Measurements from ENCODE around the gene COL4A5.
"Not testable (repeated sequence)": the region's sequence is repeated elsewhere in the genome, so short reads cannot be mapped to it uniquely, and the experiment has no call there.

The COL4A5 gene

DNA sequence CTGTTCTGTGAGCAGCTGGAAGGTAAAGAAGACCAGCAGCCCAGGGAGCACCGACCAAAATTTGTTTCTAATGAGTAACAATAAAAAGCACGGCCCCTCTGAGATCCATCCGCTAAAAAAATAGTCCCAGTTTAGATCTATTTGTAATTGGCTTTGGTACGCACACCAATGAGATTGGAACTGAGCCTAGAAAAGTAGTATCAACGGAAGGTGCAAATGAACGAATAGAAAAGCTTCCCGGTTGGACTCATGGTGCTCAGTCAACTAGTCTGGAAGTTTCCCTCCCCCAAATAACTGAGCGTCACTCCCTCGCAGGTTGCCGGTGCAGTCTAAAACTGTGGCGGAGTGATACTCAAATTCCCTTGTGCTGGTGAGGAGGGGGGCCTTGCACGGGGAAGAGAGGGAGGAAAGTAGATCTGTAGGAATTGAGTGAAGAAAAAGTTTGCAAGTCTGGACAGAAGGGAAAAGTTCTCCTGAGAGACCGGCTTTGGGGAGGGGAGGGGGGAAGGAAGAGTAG lies at the start of gene COL4A5:
TSS of gene COL4A5 (plus strand) at position 413 of the 517 bp plus-strand sequence. CDS start 288 bp downstream, outside the sequence.
- DNase-seq = peak; percentile 86

GRCh38 chrX:108390976-108391717 lies 48.5 kb upstream of the COL4A5 start:
- not testable (repeated sequence) for DNase-seq

DNA sequence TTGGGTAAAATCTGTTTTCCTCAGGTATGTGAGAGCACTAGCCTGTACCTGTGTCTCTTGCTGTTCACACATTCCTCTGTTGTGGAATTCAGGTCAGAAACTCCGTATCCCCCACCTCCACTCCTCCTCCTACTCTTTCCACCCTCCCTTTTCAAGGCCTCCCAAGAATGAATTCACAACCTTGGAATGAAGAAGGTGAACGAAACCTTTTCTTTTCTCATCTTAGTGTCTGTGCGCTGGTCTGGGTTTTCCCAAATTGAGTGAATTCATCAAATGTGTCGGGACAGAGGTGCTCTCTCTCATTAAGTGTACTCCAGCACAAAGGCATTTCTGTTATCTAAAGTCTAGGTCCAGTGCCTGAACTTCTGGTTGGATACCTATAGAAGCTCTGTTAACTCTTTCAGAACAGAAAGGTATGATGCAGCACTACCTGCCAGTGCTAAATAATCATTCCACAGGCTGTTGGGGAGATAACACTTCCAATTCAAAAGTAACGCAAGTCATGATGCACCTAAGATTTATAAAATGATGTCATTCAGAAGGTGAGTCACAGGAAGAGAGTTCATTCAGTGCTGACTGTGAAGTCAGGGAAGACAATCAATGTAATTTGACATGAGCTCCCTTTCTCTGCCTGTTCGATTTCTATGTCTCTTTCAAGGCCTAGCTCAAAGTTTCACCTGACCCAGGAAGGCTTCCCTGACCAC lies 43.3 kb upstream of the COL4A5 start:
- DNase-seq = no peak

- no peak for DNase-seq
Observed at GRCh38 chrX:108396986-108397385, 42.7 kb upstream of the COL4A5 start.

GRCh38 chrX:108397627-108398391 lies 41.8 kb upstream of the COL4A5 start:
- no peak for DNase-seq

DNA sequence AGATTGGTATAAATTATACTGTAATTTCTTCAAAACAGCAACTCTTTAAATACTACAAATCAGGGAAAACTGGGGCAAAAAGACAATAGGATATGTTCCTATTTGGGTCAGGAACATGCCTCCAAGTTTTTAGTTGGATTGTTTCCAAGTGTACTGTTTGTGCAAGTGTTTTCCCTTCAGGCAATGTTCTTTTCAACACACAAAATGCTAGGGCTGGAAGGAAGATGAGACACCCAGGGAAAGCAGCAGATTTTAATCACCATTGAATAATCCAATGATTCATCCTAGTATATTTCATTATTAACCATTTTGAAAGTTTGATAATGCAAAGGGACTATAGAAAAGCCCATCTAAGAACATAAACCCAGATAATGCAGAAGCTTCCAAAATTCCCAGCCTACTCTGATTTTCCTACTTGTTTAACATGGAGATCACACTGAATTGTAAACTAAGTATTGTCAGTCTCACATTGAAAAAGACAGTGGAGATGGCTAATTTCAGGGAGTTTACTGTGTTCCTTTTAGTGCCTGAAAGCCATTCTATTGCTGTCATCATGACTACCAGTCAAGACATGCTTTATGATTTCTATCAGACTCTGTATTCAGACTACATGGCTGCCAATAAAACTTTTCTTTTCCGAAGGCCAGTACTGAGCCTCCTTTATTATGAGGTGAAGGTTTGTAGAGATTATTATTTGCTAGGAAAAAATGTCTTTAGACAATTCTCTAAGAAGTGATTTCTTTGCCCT lies 40.0 kb upstream of the COL4A5 start:
- no peak for DNase-seq

DNA sequence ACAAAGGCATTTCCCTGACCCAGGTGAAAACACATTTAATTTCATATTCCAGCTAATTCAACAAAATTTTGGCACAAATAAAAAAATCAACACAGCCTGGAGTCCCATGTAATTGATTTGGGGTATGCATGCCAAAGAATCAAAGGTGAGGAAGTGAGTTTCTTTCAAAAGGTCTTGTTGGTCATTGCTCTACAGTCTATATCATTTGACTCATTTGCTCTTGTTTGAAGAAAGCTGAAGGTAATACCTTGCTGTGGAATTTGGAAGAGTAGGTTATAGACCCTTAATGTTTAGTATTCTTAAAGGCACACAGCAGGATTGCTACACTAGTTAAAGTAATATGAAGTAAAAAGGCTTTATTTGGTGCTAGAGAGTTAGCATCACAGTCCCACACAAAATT lies 26.9 kb upstream of the COL4A5 start:
- no peak for DNase-seq

DNA sequence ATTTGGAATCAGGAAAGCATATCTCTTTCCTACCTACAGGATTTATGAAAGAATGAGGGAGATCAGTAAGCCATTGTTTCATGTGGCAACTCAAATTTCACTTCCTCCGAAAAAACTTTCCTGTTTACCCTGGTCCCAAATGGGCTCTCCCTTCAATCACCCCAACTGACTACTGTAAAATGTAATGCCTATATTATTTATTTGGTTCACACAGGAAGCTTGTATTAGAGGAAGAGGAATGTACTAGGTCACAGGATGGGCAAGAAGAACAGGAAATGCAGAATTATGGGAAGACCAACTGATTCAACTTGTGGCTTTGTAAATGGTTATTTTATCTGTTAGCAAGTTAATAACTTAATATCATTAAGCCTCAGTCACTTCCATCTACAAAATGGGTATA lies 24.5 kb upstream of the COL4A5 start:
- DNase-seq = no peak

GRCh38 chrX:108415891-108416290 lies 23.7 kb upstream of the COL4A5 start:
- DNase-seq = no peak

- DNase-seq = no peak
Observed at GRCh38 chrX:108417257-108417656, 22.4 kb upstream of the COL4A5 start.

DNA sequence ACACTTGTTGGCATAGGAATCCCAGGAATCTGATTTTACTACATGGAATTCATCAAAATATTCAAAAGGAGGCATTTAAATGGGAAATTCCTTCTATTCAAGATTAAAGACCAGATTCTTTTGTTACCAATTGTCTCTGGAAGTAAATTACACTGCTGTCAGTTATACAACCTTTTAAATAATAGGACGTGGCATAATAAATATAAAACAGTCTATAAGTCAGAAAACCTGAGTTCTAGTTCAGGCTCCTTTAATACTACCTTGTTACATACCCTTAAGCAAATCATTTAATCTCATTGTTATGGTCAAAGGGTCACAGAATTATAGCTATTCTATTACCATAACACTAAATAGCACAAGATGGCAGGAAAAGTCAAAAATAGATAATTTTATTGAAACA lies 20.2 kb upstream of the COL4A5 start:
- no peak for DNase-seq

DNA sequence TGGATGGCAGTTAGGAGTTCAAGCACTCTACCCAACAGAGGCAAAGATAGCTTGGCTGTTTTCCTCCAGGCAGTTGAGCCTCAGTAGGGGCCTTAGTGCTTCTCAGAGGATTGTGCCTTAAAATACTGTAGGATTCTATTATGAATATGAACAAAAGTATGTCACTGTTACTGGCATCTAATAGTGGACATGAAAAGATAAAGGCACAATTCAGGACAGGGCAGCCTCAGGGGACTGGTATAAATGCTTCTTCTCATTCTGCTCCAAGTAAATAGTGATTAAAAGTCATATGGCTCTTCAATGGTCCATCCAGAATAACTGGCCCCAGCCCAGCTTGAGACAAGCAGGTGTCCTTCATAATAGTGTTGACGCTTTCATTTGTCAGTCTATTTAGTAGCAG lies 19.2 kb upstream of the COL4A5 start:
- DNase-seq = no peak

- DNase-seq = no peak
Observed at GRCh38 chrX:108426262-108426661, 13.4 kb upstream of the COL4A5 start.

DNA sequence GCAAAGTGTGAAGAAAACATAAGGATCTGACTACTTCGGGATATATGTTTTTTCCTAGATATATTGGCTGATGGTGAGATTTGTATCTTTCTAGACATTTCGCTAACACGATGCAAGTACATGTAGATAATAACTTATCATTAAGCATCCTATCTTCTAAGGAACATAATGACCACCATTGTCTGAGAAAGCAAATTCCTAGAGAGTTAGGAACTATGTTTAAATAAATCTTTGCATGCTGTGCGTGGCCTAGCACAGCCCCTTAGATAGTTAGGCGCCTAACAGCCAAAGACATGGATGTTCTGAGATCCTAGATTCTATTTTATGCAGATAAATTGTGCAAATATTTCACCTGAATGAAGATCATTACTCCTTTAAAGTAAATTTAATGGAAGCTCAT lies 4.4 kb upstream of the COL4A5 start:
- no peak for DNase-seq

DNA sequence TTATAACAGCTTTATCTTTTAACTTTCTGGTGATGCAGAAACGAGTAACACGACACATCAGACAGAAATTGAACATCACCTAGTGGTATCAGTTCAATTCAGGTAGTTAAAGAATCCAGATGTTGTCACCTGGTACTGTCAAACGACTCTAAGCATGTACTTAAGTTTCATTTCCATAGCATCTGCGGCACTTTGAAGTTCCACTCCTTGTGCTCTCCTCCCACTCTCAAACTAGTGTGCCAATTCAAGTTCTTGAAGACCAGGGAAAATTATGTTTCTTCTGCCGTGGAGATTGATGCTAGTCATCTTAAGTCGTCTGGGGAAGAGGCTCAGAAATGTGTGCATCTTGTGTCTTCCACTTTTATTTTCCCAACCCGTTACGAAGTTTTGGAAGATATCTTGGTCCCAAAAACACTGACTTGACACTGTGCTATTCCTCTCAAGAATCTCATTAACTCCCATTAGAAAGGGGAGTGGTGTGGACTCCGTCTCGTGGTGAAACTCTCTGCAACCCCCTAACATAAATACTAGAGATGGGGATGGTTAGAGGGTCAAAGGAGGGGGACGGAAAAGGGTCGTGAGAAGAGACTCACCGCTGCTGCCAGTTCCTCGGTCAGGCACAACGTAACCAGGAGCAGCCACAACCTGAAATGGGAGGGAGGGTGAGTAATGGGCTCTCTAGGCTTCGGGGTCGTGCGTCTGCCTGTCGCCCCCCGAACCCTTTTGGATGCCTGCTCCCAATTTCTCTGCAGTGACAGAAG lies 2.1 kb upstream of the COL4A5 start:
- no peak for DNase-seq

- peak; percentile 4 for DNase-seq
Observed at GRCh38 chrX:108438110-108438623, 1.5 kb upstream of the COL4A5 start, which contains the start of gene COL4A6. Gene COL4A6, minus strand, starts transcription at chrX:108438422. Its CDS starts 226 bp downstream, at chrX:108438196.

DNA sequence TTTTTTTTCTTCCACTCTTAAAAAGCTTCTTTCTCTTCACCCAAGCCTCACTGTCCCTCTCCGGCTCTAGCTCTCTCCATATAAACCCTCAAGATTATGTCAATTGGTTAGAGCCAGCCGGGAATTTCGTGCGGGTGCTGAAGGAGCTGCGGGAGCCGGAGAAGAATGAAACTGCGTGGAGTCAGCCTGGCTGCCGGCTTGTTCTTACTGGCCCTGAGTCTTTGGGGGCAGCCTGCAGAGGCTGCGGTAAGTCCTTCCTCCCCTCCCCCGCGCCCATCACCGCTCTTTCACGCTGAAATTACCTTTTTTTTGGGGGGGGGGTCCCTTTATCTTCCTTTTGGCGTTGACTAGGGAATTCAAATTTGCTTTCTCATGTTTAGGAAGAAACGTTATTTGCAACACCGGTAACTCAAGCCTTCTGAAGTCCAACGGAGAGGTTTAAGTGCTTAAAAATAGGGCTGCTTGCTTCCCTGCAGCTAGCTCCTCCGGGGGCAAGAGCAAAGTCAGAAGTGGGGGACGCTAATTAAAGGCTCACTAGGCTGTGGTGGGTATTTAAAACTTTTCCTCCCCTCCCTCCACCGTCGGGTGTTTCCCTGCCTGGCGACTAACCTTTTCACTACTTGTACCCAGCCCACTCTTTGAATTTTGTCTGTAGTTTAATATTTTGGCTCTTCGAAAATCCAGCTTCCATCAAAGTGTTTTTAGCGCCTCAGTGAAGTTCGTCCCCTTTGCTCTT lies 491 bp downstream of the COL4A5 start:
- DNase-seq = no peak

GRCh38 chrX:108442901-108443464 lies 3.3 kb downstream of the COL4A5 start:
- DNase-seq = peak; percentile 30

GRCh38 chrX:108447303-108447702 lies 7.7 kb downstream of the COL4A5 start:
- DNase-seq = no peak

DNA sequence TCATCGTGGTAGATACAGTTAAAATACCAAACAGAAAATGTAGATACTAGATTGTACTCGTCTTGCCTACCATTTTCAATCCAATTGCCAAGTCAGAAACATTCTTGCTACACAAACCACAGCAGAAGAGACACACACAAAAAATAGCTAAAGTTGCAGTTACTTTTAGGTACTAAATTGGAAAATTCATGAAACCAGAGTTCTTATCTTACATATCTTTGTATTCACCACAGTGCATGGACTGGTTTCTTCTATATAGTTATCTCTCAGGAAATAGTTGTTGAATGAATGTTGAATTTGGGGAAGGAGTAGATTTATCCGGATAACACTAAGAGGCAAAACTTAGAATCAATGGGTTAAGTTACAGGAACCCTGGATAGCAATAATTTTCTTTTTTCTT lies 14.2 kb downstream of the COL4A5 start:
- no peak for DNase-seq
